ENCODE results near the gene TTLL9. TPM values are rescaled to one million over a fixed set of nuclear protein-coding genes. Genes with fewer than 3 reads are reported as not detected.

TTLL9 gene
- total and polyA plus RNA-seq, 4 donors: 0.06 to 0.08 TPM; not detected in 2

DNA sequence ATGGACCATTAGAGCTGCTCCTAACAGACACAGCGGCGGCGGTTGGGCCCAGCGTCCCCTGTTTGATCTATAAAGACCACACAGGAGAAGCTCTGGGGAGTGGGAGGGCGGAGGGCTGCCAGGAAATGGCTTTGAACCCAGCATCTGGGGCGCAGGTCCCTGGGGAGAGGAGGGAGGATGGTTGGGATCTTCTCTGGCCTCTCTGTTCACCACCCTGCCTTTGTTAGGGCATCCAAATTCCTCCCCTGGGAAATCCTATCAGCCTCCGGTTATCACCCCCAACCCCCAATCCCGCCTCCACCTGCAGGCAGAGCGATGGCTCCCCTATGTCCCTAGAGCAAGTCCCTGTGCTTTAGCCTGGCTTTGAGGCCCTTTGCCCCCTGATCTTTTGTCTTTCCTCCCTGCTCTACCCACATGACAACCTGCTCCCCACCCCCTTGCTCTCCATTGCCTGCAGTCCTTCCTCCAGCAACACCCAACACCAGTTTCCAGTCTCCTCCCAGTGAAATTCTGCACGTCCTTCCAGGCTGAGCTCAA, 104.6 kb downstream of the TTLL9 start:
- Histone ChIP-seq H3K27me3 (ENCODE audit: control insufficient read depth in 4 of 4, insufficient read depth in 4 of 4, low read length in 3 of 4) (peaks cover 0 to 4% (median under 1%) of the 10 kb centered on the region in 4 donors), H3K9me3 (ENCODE audit: control insufficient read depth in 4 of 4, low read length in 3 of 4) (peaks cover 0 to 2% (median 0%) of the 10 kb centered on the region in 4 donors), H3K4me1 (ENCODE audit: control insufficient read depth in 4 of 4, insufficient read depth in 4 of 4, low read length in 3 of 4) (no peaks in the 10 kb centered on the region), H3K4me3 (ENCODE audit: low read depth in 1 of 3, low read length in 3 of 3) (no peak overlapping the region), H3K27ac (ENCODE audit: low read depth in 1 of 2, low read length in 2 of 2) (no peak overlapping the region), H3K9ac (ENCODE audit: low read depth in 1 of 2, low read length in 2 of 2) (no peak overlapping the region), H3K36me3 (ENCODE audit: control insufficient read depth in 4 of 4, insufficient read depth in 3 of 4, low read depth in 1 of 4, low read length in 3 of 4) (no peaks in the 10 kb centered on the region)
- DNase-seq (ENCODE audit: low spot score): no peak
- WGBS: 34% methylated on average over 10 of the region's 10 CpGs
- TF ChIP-seq YY1 (IDR thresholded peaks at IDR 0.05) (no peak), HNF4G (IDR thresholded peaks at IDR 0.05) (no peak), RAD21 (IDR thresholded peaks at IDR 0.05) (no peak), FOXA2 (IDR thresholded peaks at IDR 0.05) (no peak), TAF1 (conservative IDR thresholded peaks at IDR 0.05) (no peak)

DNA sequence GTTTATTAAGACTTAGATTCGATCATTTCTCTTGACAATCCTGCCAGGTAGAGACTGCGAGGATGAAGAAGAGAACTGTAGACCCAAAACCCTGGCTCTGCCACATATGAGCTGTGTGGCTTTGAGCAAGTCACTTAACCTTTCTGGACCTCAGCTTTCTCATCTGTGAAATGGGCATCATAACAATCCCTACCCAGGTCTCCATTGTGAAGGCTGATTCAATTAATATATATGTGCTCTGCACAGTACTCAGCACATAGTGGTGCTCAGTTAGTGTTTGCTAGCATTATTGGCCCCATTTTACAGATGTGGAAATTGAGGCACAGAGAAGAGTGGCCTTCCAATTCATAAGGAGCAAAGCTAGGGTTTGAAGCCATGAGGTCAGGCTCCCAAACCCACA, 105.4 kb downstream of the TTLL9 start:
- Histone ChIP-seq H3K36me3 (ENCODE audit: control insufficient read depth in 4 of 4, insufficient read depth in 3 of 4, low read depth in 1 of 4, low read length in 3 of 4) (no peaks in the 10 kb centered on the region), H3K9ac (ENCODE audit: low read depth in 1 of 2, low read length in 2 of 2) (no peak overlapping the region)

More for the DNA sequence above, 105.4 kb downstream of the TTLL9 start:
- DNase-seq (ENCODE audit: low spot score): no peak
- Histone ChIP-seq H3K27me3 (ENCODE audit: control insufficient read depth in 4 of 4, insufficient read depth in 4 of 4, low read length in 3 of 4) (peaks cover 0 to 4% (median 2%) of the 10 kb centered on the region in 4 donors), H3K4me3 (ENCODE audit: low read depth in 1 of 3, low read length in 3 of 3) (no peak overlapping the region), H3K9me3 (ENCODE audit: control insufficient read depth in 4 of 4, low read length in 3 of 4) (peaks cover 0 to 2% (median 0%) of the 10 kb centered on the region in 4 donors), H3K27ac (ENCODE audit: low read depth in 1 of 2, low read length in 2 of 2) (no peak overlapping the region), H3K4me1 (ENCODE audit: control insufficient read depth in 4 of 4, insufficient read depth in 4 of 4, low read length in 3 of 4) (no peaks in the 10 kb centered on the region)
- 83% methylated on average over 2 of the region's 2 CpGs for WGBS
- TF ChIP-seq TAF1 (conservative IDR thresholded peaks at IDR 0.05) (no peak), GABPA (IDR thresholded peaks at IDR 0.05 in 1 of 2, conservative IDR thresholded peaks at IDR 0.05 in 1 of 2) (no peak), YY1 (IDR thresholded peaks at IDR 0.05) (no peak), HNF4A (conservative IDR thresholded peaks at IDR 0.05) (no peak), SP1 (IDR thresholded peaks at IDR 0.05) (no peak), RXRA (IDR thresholded peaks at IDR 0.05) (no peak), JUND (IDR thresholded peaks at IDR 0.05) (no peak), FOXA2 (IDR thresholded peaks at IDR 0.05) (no peak), EGR1 (IDR thresholded peaks at IDR 0.05; ENCODE audit: low read depth in 2 of 2) (no peak), FOXA1 (IDR thresholded peaks at IDR 0.05) (no peak), RAD21 (IDR thresholded peaks at IDR 0.05) (no peak)
- TF ChIP-seq, protein P1, sequence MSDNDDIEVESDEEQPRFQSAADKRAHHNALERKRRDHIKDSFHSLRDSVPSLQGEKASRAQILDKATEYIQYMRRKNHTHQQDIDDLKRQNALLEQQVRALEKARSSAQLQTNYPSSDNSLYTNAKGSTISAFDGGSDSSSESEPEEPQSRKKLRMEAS (IDR thresholded peaks at IDR 0.05): no peak
- TF ChIP-seq, protein P2, sequence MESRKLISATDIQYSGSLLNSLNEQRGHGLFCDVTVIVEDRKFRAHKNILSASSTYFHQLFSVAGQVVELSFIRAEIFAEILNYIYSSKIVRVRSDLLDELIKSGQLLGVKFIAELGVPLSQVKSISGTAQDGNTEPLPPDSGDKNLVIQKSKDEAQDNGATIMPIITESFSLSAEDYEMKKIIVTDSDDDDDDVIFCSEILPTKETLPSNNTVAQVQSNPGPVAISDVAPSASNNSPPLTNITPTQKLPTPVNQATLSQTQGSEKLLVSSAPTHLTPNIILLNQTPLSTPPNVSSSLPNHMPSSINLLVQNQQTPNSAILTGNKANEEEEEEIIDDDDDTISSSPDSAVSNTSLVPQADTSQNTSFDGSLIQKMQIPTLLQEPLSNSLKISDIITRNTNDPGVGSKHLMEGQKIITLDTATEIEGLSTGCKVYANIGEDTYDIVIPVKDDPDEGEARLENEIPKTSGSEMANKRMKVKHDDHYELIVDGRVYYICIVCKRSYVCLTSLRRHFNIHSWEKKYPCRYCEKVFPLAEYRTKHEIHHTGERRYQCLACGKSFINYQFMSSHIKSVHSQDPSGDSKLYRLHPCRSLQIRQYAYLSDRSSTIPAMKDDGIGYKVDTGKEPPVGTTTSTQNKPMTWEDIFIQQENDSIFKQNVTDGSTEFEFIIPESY (IDR thresholded peaks at IDR 0.05): no peak
- TF ChIP-seq, protein P3, sequence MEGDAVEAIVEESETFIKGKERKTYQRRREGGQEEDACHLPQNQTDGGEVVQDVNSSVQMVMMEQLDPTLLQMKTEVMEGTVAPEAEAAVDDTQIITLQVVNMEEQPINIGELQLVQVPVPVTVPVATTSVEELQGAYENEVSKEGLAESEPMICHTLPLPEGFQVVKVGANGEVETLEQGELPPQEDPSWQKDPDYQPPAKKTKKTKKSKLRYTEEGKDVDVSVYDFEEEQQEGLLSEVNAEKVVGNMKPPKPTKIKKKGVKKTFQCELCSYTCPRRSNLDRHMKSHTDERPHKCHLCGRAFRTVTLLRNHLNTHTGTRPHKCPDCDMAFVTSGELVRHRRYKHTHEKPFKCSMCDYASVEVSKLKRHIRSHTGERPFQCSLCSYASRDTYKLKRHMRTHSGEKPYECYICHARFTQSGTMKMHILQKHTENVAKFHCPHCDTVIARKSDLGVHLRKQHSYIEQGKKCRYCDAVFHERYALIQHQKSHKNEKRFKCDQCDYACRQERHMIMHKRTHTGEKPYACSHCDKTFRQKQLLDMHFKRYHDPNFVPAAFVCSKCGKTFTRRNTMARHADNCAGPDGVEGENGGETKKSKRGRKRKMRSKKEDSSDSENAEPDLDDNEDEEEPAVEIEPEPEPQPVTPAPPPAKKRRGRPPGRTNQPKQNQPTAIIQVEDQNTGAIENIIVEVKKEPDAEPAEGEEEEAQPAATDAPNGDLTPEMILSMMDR (IDR thresholded peaks at IDR 0.05; ENCODE audit: low read depth, low read length, missing input control): no peak
- TF ChIP-seq, protein P4, sequence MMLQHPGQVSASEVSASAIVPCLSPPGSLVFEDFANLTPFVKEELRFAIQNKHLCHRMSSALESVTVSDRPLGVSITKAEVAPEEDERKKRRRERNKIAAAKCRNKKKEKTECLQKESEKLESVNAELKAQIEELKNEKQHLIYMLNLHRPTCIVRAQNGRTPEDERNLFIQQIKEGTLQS (IDR thresholded peaks at IDR 0.05): no peak
- TF ChIP-seq, protein P5, sequence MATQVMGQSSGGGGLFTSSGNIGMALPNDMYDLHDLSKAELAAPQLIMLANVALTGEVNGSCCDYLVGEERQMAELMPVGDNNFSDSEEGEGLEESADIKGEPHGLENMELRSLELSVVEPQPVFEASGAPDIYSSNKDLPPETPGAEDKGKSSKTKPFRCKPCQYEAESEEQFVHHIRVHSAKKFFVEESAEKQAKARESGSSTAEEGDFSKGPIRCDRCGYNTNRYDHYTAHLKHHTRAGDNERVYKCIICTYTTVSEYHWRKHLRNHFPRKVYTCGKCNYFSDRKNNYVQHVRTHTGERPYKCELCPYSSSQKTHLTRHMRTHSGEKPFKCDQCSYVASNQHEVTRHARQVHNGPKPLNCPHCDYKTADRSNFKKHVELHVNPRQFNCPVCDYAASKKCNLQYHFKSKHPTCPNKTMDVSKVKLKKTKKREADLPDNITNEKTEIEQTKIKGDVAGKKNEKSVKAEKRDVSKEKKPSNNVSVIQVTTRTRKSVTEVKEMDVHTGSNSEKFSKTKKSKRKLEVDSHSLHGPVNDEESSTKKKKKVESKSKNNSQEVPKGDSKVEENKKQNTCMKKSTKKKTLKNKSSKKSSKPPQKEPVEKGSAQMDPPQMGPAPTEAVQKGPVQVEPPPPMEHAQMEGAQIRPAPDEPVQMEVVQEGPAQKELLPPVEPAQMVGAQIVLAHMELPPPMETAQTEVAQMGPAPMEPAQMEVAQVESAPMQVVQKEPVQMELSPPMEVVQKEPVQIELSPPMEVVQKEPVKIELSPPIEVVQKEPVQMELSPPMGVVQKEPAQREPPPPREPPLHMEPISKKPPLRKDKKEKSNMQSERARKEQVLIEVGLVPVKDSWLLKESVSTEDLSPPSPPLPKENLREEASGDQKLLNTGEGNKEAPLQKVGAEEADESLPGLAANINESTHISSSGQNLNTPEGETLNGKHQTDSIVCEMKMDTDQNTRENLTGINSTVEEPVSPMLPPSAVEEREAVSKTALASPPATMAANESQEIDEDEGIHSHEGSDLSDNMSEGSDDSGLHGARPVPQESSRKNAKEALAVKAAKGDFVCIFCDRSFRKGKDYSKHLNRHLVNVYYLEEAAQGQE (IDR thresholded peaks at IDR 0.05): no peak
